Measurements from ENCODE around the gene BARX2.

Gene BARX2

DNA sequence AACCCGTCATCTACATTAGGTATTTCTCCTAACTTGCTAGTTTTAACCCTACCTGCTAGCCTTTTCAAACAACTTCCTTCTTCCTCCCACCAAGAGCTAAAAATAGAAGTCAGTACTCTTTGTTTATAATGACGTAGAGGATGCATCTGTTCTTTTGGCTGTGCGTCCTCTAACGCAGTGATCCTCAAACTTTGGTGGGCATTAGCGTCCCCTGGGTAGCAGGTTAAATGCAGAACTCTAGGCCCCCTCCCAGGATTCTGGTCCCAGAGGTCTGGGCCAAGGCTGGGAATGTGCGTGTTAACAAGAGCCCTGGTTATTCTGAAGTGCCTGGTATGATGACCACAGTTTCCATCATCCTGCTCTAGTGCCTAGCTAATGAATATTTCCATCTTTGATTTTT lies 67.6 kb downstream of the BARX2 start:
- DNase-seq = no peak

- no peak for DNase-seq
Observed at GRCh38 chr11:129444274-129444673, 68.6 kb downstream of the BARX2 start.

DNA sequence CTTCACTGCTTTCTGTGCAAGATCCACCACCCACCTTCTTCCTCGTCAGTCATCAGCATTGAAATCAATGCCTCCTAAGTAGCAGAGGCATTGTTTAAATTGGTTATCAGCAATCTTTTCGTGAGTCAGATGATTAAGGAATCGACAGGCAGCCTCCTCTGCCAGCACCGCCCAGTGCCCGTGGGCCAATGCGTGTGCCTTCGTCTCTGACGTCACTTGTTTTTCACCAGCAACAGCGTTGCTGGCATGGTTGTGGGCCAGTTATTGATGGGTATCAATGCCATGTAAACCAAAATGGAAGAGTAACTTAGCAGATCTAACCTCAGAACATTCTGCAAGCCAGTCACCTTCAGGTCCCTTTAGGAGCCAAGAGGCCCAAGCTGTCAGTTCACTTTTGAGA lies 69.6 kb downstream of the BARX2 start:
- DNase-seq = no peak

DNA sequence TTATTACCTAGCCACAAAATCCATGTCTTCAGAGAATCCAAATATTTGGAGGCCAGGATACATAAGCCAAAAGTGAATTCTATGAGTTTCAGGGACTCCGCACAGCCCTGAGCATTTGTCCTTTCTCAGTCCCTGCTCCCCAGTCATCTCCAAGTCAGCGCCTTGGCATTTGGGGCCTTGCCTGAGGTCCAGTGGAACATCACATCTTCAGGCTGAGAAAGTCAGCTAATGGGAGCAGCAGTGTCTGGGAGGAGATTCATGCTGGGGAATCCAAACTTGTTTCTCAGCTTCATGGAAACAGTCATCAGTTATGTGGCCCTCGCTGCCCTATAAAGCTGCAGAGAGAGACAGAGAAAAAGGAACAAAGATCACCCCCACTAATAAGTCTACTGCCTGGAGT lies 70.9 kb downstream of the BARX2 start:
- no peak for DNase-seq

- no peak for DNase-seq
Observed at GRCh38 chr11:129447654-129448239, 72.1 kb downstream of the BARX2 start.

GRCh38 chr11:129451524-129451923 lies 75.9 kb downstream of the BARX2 start:
- DNase-seq = no peak

DNA sequence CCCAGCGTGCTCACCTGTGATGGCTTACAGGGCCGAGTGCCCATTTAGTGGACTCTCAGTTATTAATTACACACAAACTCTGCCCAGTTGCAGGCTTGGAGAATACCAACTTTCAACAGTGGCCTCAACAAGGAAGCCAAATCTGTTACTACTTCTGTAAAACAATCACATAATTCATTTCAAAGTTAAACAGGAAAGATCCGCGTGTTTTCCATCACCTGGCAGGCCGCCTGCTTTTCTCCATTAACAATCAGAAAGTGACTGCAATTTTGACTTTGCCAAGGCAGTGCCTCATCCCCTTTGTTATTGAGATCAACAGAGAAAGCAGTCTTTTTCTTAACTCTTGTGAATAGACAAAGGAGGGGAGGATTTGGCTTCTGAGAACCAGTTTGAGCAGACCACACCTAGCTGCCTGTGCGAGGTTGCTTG lies 77.7 kb downstream of the BARX2 start:
- no peak for DNase-seq

DNA sequence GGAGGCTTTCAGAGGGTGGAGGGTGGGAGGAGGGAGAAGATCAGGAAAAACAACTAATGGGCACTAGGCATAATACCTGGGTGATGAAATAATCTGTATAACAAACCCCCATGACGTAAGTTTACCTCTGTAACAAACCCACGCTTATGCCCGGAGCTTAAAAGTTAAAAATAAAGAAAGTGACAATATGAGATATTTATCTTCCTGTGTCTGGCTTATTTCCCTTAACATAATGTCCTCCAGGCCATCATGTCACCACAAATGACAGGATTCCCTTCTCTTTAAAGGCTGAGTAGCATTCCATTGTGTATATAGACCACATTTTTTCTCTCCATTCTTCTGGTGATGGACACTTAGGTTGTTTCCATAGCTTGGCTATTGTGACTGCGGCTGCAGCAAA lies 79.5 kb downstream of the BARX2 start:
- no peak for DNase-seq

- no peak for DNase-seq
Observed at GRCh38 chr11:129455756-129456655, 80.4 kb downstream of the BARX2 start.

DNA sequence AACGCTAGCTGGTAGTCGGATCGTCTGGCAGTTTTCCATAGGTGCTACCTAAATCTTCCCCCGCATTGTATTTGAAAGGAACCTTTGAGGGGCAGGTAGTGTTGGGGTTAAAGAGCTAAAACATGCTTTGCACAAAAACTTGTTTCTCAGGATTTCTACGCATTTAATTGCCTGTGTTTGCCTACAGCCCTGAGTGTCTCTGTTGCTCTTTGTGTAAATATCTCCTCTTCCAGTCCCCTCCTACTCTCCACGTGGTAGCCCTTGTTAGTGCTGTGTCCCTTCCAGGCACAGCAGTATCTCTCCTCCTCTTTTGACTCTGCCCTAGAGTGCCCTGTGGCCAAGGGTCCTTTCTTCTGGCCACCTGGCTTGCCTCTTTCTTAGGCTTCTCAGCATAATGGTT lies 81.7 kb downstream of the BARX2 start:
- no peak for DNase-seq

- no peak for DNase-seq
Observed at GRCh38 chr11:129458278-129458677, 82.6 kb downstream of the BARX2 start.

GRCh38 chr11:129458756-129459535 lies 83.3 kb downstream of the BARX2 start:
- DNase-seq = no peak

DNA sequence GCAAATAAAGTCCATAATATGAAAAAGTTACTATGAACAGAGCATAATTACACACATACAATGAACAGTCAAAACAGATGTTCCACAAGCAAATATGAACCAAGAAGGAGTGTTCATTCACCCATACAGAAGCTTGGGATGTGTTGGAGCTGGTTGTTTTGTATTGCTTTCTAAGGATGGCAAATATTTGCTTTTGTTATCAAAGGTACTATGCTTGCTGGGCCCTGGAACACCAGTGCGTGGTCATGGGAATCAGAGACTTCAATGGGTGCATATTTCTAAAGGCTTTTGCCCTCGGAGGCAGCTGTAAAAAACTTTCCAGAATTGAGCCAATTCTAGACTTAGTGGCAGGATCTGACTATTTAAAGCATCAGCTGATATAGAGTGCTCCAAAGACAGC lies 85.1 kb downstream of the BARX2 start:
- DNase-seq = no peak

DNA sequence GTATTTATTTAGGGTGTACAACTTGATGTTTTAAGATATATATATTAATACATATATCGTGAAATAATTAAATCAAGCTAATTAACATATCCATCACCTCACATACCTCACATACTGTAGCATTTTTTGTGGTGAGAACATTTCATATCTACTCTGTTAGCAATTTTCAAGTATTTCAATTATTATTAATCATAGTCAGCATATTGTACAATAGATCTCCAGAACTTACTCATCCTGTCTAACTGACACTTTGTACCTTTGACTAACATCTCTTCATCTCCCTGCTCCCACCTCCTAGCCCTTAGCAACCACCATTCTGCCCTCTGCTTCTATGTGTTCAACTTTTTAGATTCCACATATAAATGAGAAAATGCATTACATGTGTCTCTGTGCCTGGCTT lies 108.4 kb downstream of the BARX2 start:
- no peak for DNase-seq

DNA sequence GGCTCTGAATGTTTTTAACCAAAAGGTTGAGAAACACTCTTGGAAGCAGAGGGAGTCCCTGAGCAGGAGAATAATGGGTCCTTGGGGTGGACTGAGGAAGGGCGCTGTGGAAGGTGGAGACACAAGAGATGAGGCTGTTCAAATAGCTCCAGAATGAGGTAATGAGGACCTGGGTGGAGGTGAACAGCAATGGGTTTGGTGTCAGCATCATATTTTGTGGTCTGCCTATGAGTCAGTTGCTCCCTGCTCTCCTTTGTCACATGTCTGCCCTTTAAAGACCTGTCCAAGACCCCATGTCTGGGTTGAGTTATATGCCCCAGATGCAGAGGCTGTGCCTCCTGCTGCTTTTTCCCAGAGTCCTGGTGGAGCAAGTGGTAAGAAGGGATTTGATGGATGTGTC lies 113.6 kb downstream of the BARX2 start:
- no peak for DNase-seq

GRCh38 chr11:129490004-129490403 lies 114.4 kb downstream of the BARX2 start:
- DNase-seq = no peak

GRCh38 chr11:129493746-129494145 lies 118.1 kb downstream of the BARX2 start:
- DNase-seq = no peak
